A549 (cell line): ENCODE results near the gene RASL11B.

Source experiments
- CHD2 ChIP-seq: fragments of 150-350 bp; IDR thresholded peaks from 2 replicates; pipeline ENCODE4 v1.6.1; 2014; ENCODE audit warnings: low read length; ENCODE audit not compliant: partially characterized antibody
- EP300 ChIP-seq, 2 experiments: fragments of >200 bp; sonication (Bioruptor Twin); formaldehyde crosslinking; IDR thresholded peaks; 2 replicates in 1 of 2; 3 replicates in 1 of 2; pipeline ENCODE4 v1.6.1; 2016 to 2017
- NR3C1 ChIP-seq: fragments of >200 bp; sonication (Bioruptor Twin); formaldehyde crosslinking; IDR thresholded peaks from 3 replicates; pipeline ENCODE4 v1.6.1; 2017
- POLR2A ChIP-seq: IDR thresholded peaks from 2 replicates; pipeline ENCODE4 v1.6.1; 2012; ENCODE audit warnings: mild to moderate bottlenecking, low read length
- RFX5 ChIP-seq: fragments of 450-650 bp; IDR thresholded peaks from 2 replicates; pipeline ENCODE4 v1.7.1; 2014; ENCODE audit warnings: antibody characterized with exemption, mild to moderate bottlenecking, moderate library complexity
- SMC3 ChIP-seq: fragments of >200 bp; sonication (Bioruptor Twin); formaldehyde crosslinking; IDR thresholded peaks from 3 replicates; pipeline ENCODE4 v1.6.1; 2018; ENCODE audit warnings: inconsistent platforms
- TF ChIP-seq, protein P1 (sequence below): fragments of >200 bp; sonication (Bioruptor Twin); formaldehyde crosslinking; IDR thresholded peaks from 3 replicates; pipeline ENCODE4 v1.5.1; 2016
- TF ChIP-seq, protein P2 (sequence below): fragments of 450-650 bp; IDR thresholded peaks from 2 replicates; pipeline ENCODE4 v1.6.1; 2014; ENCODE audit warnings: antibody characterized with exemption

DNA sequence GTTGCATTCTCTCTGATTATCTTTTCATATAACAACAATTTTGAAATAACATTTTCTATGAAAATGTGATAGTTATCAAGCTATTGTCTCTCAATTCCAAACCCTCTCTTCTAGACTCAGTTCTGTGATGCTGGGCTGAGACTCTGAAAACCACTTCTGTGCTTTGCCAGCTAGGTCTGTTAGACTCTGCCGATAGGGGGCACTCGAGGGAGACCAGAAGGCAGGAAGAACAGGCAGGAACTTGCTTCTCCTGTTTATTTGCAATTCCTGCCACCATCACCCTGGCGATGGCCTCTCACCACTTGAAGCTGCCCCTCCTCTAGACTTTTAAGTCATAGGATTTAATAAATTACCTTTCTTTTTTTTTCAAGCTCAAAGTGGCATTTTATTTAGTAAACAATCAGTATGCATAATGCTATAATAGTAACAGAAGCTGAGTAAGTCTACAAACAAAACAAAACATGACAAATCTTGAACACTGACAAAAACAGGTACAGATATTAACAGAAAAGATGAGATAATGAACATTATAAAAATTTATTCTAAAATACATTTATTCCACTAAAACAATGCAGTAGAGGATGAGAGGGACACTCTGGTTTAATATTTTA is 49.7 kb downstream of the RASL11B start:
- TF ChIP-seq POLR2A = no peak
- TF ChIP-seq, protein P1, sequence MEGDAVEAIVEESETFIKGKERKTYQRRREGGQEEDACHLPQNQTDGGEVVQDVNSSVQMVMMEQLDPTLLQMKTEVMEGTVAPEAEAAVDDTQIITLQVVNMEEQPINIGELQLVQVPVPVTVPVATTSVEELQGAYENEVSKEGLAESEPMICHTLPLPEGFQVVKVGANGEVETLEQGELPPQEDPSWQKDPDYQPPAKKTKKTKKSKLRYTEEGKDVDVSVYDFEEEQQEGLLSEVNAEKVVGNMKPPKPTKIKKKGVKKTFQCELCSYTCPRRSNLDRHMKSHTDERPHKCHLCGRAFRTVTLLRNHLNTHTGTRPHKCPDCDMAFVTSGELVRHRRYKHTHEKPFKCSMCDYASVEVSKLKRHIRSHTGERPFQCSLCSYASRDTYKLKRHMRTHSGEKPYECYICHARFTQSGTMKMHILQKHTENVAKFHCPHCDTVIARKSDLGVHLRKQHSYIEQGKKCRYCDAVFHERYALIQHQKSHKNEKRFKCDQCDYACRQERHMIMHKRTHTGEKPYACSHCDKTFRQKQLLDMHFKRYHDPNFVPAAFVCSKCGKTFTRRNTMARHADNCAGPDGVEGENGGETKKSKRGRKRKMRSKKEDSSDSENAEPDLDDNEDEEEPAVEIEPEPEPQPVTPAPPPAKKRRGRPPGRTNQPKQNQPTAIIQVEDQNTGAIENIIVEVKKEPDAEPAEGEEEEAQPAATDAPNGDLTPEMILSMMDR = peak; percentile 51; the same call in 2 of the 3 replicates
- no peak for TF ChIP-seq EP300 (IDR thresholded peaks at IDR 0.05)
- no peak for TF ChIP-seq CHD2
- no peak for TF ChIP-seq SMC3
- TF ChIP-seq, protein P2, sequence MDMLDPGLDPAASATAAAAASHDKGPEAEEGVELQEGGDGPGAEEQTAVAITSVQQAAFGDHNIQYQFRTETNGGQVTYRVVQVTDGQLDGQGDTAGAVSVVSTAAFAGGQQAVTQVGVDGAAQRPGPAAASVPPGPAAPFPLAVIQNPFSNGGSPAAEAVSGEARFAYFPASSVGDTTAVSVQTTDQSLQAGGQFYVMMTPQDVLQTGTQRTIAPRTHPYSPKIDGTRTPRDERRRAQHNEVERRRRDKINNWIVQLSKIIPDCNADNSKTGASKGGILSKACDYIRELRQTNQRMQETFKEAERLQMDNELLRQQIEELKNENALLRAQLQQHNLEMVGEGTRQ = no peak
- TF ChIP-seq RFX5 = no peak
- TF ChIP-seq NR3C1 = no peak
